GM19023 (cell line): ENCODE results near the gene MCM3AP.
"Not testable (repeated sequence)": the region's sequence is repeated elsewhere in the genome, so short reads cannot be mapped to it uniquely, and the experiment has no call there.

Source experiments
- ATAC-seq: cut with Tn5 transposase; IDR thresholded peaks from one replicate; pipeline ENCODE4 v1.9.1; 2021; ENCODE audit warnings: mild to moderate bottlenecking, moderate library complexity; ENCODE audit not compliant: unreplicated experiment

The MCM3AP gene

DNA sequence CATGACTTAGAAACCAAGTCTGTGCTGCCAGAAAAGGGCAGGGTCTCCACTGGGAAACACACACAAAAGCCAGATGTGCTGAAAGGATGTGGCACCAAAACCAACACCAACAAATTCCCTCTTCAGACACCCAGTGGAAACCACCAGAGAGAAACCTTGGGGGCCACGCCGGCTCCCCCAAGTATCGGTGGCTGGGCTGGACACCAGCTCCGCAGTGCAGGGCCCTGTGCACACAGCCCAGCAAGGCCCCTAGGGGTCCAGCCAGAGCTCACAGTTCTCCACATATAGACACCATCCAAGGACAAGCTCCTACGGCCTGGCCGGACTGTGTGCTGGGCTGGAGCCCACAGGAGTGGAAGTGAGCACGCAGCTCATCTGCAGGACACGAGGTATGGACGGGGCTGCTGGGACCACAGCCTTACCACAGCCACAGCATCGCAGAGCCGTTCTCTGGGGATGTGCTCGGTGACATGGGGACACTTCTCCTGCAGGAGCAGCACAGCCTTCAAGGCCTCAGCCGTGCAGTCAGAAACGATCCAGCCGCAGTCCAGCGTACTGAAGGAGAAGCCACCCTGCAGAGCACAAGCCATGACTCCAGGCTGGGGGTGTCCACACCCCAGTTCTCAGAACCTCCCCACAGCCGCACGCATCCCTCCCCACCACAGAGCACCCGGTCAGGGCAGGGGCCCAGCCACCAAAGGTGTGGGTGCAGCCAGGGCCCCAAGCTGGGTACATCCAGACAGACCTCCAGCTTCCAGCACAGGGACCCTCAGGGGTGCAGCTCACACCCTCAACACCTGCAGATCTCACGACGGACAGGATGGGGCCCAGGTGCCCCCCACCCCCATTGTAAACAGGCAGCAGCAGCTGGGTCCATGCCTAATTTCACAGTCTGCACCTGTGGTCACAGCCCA lies 78.1 kb downstream of the MCM3AP start:
- ATAC-seq = no peak

DNA sequence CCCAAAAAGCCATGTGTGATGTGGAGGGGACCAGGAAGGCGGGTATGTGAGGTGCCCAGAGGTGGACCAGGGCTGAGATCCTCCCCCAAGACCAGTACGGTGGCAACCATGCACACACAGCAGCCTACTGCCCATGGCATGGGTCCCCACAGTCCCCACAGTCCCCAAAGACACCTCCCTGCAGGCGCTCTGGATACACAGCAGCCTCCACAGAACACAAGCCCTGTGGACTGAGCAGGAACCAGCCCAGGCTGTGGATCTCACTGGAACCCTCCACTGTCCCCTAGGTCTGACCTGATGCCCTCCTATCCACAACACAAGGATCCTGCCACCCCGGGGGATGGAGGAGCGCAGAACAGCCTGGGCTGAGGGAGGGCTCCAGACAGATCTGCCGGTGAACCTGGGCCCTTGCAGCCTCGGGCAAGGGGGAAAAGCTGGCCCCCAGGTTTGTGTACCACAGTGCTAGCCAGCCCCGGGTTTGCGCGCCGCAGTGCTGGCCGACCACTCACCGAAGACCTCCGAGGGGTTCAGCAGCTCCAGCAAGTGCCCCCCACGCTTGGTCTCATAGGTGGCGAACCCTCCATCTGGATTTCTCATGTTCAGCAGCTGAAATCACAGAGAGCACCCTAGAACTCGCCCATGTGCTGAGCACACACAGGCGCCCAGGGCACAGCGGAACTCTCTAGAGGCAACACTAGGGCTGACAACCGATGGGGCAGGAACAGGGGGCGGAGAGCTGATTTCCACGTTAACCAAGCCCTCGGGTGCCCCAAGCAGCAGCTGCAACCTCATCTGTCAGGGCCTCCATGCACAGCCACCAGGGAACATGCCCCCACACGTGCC lies 79.0 kb downstream of the MCM3AP start:
- no peak for ATAC-seq

- no peak for ATAC-seq
Measured at GRCh38 chr21:46205766-46206162, 79.6 kb downstream of the MCM3AP start.

DNA sequence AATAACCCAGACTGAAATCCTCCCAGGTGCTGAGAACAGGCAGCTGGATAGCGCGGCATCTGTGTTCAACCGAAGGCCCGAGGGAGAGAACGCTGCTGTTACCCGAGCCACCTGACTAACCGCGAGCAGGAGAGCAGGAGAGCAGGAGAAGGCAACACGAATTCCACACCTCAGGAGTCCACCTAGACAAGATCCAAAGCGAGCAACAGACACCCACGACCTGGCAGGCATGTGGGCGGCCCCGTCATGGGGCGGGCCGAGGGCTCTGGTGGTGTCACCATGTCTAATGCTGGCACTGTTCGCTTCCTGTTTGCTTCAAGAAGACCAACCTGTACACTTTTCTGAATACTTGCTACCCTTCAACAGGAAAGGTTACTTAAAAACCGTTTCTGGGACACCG lies 80.2 kb downstream of the MCM3AP start:
- ATAC-seq = no peak

DNA sequence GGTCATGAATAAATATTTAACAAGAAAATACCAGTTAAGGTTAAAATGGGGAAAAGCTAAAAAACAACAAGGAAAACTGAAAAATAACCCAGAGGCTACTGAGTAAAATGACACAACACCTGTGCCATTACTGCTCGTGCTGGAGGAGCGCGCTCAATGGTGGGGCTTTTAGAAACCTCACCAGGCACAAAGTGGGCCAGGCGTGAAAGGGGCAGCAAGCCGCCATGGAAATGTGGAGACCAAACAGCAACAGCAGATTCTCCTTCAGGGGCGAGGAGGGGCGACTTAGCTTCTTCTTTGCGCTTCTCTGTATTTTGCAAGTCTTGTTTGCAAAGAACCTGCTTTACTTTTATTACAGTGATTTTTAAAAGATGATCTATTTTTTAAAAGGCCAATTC lies 82.2 kb downstream of the MCM3AP start:
- ATAC-seq = no peak

GRCh38 chr21:46202592-46203202 lies 82.7 kb downstream of the MCM3AP start:
- no peak for ATAC-seq

DNA sequence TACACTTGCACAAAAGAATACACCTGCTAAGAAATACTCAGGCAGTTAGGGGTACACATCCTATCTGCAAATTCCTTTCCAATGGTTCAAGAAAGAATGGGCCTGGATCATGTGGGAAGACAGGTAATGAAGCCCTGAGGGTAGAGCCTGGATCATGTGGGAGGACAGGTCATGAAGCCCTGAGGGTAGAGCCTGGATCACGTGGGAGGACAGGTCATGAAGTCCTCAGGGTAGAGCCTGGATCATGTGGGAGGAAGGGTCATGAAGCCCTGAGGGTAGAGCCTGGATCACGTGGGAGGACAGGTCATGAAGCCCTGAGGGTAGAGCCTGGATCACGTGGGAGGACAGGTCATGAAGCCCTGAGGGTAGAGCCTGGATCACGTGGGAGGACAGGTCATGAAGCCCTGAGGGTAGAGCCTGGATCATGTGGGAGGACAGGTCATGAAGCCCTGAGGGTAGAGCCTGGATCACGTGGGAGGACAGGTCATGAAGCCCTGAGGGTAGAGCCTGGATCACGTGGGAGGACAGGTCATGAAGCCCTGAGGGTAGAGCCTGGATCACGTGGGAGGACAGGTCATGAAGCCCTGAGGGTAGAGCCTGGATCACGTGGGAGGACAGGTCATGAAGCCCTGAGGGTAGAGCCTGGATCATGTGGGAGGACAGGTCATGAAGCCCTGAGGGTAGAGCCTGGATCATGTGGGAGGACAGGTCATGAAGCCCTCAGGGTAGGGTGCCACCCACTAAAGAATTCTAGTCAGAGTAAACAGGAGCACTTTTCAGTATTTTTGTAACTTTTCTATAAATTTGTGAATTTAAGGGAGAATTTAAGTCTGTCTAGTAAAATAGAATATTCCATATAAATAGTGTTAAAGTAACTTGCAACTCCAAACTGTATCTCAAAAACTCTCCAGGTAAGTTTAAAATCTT lies 84.3 kb downstream of the MCM3AP start:
- ATAC-seq = not testable (repeated sequence)

- ATAC-seq = no peak
Measured at GRCh38 chr21:46199436-46200373, 85.7 kb downstream of the MCM3AP start.

GRCh38 chr21:46196733-46197132 lies 88.7 kb downstream of the MCM3AP start:
- no peak for ATAC-seq

DNA sequence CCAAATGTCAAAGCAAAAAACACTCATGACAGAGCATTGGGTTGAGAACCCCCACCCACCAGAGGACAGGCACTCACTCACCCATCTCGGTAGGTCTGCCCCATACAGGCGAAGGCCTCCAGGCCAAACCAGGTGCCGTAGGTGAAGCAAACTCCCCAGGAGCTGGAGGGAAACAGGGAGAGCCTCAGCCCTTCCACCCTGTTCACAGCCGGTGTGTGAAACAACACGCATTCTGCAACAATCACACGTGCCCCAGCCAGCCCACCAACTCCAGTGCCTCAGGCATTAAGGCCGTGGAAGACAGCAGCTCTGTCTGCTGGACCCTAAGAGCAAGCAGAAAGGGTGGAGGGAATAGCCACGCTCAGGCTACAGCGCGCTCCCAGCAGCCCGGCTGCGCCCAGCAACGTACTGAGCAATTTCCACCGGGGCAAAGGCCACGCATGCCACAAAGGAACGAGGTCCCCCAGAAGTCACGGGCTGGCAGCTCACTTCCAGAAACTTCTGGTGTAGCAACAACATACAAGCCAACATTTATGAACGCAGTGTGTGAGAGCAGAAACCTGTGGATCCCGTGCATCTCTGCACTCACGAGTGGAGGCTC lies 89.7 kb downstream of the MCM3AP start:
- ATAC-seq = no peak

DNA sequence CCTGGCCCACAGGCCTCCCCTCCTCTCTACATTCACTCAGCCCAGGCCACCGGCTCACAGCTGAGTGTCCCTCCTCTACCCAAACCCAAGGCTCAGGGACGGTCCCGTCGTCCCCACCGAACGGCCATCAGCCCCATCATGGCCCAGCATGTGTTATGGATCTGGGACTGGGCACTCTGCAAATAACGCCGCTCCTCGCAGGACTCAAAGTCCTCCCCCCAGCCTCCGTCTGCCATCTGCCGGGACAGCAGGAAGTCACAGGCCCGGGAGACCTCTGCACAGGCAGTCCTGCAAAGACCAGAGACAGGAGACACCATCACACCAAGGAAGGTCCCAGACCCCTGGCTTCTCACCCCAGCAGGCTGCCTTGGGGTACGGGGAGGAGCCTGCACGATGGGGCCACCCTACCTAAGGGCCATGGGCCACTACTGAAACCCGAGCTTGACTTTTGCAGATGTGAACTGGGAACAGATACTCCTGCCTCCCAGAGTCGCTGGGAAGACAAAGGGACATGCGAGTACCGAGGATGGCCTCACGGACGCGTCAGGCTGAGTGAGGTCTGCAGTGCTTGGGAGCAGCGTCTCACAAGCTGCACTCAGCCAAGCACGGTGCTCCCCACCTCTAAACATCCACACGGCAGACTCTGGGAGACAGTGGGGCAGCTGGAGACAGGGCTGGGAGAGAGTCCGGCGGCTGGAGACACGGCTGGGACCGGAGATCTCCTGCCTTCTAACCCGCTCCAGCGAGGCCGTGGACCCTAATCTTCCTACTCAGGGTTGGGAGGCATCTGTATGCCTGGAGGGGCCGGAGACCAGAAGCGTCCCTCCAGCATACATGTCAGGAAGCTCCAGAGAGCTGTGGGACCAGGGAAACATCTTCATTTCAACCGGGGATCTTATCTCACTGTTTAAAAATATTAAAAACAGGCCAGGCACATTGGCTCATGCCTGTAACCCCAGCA lies 90.8 kb downstream of the MCM3AP start:
- no peak for ATAC-seq

DNA sequence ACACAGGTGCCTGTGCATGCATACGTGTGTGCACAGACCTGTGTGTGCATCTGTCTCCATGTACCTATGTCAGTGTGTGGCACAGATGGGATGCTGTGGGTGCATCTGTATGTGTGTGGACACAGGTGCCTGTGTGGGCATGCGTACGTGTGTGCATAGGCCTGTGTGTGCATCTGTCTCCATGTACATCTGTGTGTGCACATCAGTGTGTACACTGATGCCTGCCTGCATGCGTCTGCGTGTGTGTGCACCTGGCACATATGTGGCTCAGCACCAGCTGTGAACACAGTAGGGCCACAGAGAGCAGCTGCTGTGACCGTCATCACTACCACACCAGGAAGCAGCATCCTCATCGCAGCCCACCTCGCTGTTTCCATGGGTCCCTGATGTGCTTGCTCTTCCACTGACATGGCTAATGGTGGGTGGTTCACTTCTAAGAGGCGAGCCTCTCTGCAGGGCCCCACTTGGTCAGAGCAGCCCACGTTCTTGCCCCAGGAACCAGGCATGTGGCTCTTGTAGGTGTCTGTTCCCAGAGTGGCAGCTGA lies 91.5 kb downstream of the MCM3AP start:
- no peak for ATAC-seq

- no peak for ATAC-seq
Measured at GRCh38 chr21:46191686-46192575, 93.5 kb downstream of the MCM3AP start.

GRCh38 chr21:46191257-46191685 lies 94.1 kb downstream of the MCM3AP start:
- no peak for ATAC-seq

- no peak for ATAC-seq
Measured at GRCh38 chr21:46190491-46191131, 94.8 kb downstream of the MCM3AP start.

GRCh38 chr21:46189959-46190490 lies 95.4 kb downstream of the MCM3AP start:
- ATAC-seq = no peak
